Measurements from ENCODE around the gene SMAD7. TPM values are rescaled to one million over a fixed set of nuclear protein-coding genes. Genes with fewer than 3 reads are reported as not detected.
"Not testable (repeated sequence)": the region's sequence is repeated elsewhere in the genome, so short reads cannot be mapped to it uniquely, and the experiment has no call there.

SMAD7 gene
- polyA plus RNA-seq, 4 donors, result 31.7 to 69.3 (median 64.3) TPM

GRCh38 chr18:48885924-48886400, 64.8 kb downstream of the SMAD7 start:
- no peak for DNase-seq (ENCODE audit: low read depth in 4 of 4, low spot score in 3 of 4)

DNA sequence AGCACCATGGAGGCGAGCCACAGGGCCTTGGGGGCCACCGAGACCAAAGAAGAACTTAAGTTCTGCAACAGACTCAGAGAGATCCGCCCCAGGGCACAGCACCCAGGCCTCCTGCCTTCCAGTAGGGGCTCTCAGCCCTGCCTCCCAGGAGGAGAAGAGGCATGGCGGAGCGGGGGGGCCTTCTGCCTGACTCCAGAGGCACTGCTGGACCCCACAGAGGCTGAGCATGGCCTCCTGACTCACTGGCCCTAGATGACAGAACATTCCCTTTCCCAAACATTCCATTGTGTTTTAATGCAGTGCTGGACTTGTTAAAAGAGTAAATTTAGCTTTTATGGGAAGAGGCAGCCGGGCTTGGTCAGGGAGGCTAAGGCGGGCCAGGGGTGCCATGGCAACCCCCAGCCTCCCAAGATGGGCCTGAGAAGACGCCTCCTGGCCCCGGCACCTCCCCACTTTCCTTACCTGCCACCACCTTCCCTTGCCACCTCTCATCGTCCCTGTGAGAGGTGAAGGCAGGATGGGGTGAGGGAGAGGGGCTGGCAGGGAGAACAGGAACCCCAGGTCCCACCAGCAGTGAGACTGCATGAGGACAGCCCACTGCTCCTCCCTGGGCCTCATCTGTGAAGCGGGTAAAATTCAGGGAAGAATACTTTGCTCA, 65.4 kb downstream of the SMAD7 start:
- DNase-seq (ENCODE audit: low read depth in 4 of 4, low spot score in 3 of 4), result no peak

DNA sequence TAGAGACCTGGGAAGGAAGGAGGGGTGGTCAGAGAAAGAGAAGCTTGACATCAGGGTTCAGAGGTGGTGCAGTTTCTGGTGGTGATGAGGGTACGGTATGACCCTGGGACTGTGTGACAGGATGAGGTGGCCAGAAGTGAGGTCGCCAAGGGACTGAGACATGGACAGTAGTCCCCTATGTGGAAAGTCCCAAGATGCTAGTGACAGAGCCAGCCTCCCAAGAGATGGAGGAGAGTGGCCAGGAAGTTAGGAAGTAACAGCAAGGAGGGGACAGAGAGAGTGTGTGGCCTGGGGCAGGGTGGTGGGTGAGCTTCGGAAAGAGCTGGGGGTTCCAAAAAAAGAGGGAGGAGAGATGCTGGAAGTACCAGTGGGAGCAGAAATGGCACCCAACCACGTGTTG, 66.0 kb downstream of the SMAD7 start:
- DNase-seq (ENCODE audit: low read depth in 4 of 4, low spot score in 3 of 4), result no peak

DNA sequence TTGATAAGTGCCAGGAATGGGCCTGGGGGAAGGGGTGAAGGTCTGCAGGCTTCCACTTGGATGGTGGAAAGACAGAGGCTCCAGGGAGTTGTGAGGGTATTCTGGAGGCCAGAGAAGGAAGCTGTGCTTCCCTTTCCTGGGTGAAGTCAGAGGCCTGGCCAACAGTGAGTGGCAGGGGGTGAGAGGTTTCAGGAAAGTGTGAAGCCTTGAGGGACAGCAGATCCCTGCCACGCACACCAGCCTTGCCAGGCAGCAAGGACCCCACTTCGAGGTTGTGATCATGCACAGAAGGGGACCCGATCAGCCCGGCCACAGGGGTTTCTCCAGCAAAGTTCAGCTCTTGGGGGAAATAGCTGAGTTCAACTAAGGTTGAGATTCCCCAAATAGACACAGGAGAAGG, 66.5 kb downstream of the SMAD7 start:
- DNase-seq (ENCODE audit: low read depth in 4 of 4, low spot score in 3 of 4), result no peak

- no peak for DNase-seq (ENCODE audit: low read depth in 4 of 4, low spot score in 3 of 4)
Measured at GRCh38 chr18:48882379-48882778, 68.4 kb downstream of the SMAD7 start.

- DNase-seq (ENCODE audit: low read depth in 4 of 4, low spot score in 3 of 4), result no peak
Measured at GRCh38 chr18:48880931-48881330, 69.8 kb downstream of the SMAD7 start.

DNA sequence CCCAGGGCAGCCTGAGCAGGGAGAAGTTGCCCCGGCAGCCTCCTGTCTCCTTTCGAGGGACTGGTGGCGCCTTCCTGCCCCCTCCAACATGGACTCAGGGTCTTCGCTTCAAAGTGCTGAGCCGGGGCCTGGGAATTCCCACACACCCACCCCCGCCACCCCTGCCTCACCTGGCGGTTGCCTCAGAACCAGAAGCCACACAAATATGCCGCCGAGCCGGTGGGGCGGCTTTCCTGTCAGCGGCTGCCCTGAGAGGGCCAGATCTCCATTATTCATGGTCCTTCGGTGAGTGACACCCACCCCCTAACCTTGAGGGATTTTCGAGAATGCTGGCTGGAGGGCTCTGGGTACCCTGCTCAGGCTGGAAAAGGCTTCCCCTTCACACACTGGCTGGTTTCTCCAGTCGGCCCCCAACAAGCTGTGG, 71.7 kb downstream of the SMAD7 start:
- no peak for DNase-seq (ENCODE audit: low read depth in 4 of 4, low spot score in 3 of 4)

GRCh38 chr18:48878471-48878870, 72.3 kb downstream of the SMAD7 start:
- DNase-seq (ENCODE audit: low read depth in 4 of 4, low spot score in 3 of 4), result no peak

GRCh38 chr18:48877941-48878340, 72.8 kb downstream of the SMAD7 start:
- no peak for DNase-seq (ENCODE audit: low read depth in 4 of 4, low spot score in 3 of 4)

GRCh38 chr18:48876590-48876989, 74.2 kb downstream of the SMAD7 start:
- DNase-seq (ENCODE audit: low read depth in 4 of 4, low spot score in 3 of 4), result no peak

DNA sequence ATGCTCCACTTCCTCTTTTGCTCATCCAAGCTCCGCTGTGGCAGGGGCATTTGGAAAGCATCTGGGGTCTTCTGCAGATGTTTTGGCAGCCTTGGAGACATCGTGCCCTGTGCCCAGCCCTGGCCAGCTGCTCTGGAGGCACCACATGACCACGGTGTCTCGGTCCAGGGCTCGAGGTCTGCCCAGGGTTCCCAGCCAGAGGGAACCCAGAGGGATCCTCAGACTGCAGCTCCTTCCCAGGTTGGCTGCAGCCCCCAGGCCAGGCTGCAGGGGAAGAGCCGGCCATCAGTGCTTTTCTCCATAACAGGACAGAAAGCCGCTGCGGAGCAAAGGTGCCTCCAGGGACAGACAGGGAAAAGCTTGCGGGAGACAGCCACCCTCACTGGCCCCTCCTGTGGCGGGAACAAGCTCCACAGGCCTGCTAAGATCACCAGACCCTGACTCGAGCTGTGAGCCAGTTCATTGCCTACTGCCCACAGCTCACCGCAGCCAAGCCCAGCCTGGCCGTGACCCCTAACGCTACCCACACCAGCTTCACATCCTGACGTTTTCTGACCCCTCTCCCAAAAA, 74.7 kb downstream of the SMAD7 start:
- DNase-seq (ENCODE audit: low read depth in 4 of 4, low spot score in 3 of 4), result no peak

GRCh38 chr18:48875314-48875941, 75.3 kb downstream of the SMAD7 start:
- DNase-seq (ENCODE audit: low read depth in 4 of 4, low spot score in 3 of 4), result no peak

- DNase-seq (ENCODE audit: low read depth in 4 of 4, low spot score in 3 of 4), result no peak
Measured at GRCh38 chr18:48874701-48875162, 76.0 kb downstream of the SMAD7 start.

DNA sequence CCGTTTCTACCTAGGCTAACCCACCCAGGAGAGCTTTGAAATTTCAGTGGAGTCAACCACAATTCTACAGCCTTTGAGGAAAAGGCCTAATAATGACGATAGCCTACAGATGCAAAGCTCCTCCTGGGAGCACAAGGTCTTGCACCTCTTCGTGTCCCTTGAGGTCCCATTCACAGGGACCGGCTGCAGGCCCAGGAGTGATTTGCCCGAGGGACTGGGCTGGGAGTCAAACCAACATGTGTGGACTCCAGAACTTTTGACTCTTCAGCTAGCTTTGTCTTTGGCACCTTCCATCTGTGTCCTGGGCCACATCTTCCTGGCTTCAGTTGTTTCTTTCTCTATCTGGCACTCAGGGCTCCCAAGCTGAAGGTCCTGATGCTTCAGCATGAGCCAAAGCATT, 76.5 kb downstream of the SMAD7 start:
- no peak for DNase-seq (ENCODE audit: low read depth in 4 of 4, low spot score in 3 of 4)

- no peak for DNase-seq (ENCODE audit: low read depth in 4 of 4, low spot score in 3 of 4)
Measured at GRCh38 chr18:48872234-48873145, 78.3 kb downstream of the SMAD7 start.

GRCh38 chr18:48871391-48872166, 79.2 kb downstream of the SMAD7 start:
- DNase-seq (ENCODE audit: low read depth in 4 of 4, low spot score in 3 of 4), result no peak

DNA sequence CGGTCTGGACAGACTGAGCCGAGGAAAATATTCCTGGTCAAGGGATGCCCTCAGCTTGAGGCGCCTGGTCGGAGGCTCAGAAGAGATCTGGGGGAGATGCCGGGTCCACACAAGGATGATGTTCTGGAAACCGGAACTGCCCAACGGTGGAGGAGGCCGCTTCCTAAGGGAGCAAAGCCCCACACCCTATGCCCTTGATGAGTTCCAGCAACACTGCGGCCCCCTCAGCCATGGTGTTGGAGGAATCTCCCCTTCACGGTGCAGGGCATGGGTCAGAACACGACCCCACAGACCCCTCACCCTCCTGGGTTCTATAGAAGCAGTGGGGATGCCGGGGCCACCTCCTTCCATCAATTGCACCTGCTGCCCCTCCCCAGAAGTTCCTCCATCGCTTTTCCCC, 79.8 kb downstream of the SMAD7 start:
- DNase-seq (ENCODE audit: low read depth in 4 of 4, low spot score in 3 of 4), result not testable (repeated sequence)

All from left renal pelvis (tissue), 4 donors.